Stimulated activated CD4-positive, alpha-beta T cell treated with anti-CD3 and anti-CD28 coated beads, TNF-alpha, amount 100 ng/mL, for 24 hours (primary cell): ENCODE data around the gene OR1F1.
"Not testable (repeated sequence)": the region's sequence is repeated elsewhere in the genome, so short reads cannot be mapped to it uniquely, and the experiment has no call there.

ENCODE experiments used
- DNase-seq, 3 experiments: peaks; one replicate each; pipeline ENCODE4 v3.0.0-alpha.2; 2020; ENCODE audit warnings: low read depth in 3 of 3

OR1F1 gene

DNA sequence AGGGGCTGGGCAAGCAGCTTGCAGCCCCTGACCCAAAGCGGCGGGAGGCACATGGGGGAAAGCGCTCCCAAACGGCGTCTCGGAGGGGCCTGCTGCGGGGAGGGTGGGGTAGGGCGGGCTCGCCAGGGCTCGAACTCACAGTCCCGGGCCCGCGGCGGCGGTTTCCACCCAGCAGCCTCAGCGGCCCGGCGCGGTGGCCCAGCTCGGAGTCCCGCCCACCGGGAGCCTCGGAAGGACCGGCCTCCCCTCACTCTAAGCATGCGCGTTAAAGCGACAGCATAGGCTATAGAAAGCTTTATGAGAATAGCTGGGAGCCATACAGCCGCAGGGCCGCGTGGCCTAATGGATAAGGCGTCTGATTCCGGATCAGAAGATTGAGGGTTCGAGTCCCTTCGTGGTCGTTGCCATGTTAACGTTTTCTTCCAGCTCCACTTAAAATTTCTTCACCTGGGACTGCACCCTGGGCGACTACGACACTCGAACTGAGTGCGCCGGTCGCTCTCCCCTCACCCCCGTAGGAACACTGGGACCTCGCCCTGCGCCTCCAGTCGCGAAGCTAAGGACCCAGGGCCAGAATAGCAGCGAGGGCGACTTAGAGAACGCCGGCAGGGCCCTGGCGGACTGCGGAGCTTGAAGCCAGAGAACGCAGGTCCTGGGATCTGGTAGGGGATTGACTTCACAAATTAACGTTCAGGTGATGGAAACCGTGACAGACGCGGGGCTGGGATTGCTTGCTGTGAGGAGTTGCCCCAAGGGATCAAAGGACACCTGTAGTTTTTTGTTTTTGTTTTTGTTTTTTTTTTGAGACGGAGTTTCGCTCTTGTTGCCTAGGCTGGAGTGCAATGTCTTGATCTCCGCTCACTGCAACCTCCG, 37.4 kb upstream of the OR1F1 start:
- peak; percentile 97 to 99 (median 98) for DNase-seq

DNA sequence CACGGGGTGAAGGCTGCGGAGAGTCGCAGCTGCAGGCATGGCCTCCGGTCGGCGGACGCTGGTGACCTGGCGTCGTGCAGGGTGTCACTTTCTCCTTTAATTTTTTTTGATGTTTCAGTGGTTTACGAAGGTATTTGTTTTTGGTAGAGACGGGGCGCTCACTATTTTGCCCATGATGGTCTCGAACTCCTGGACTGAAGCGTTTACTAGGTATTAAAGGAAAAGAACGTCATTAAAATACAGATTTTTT, 36.1 kb upstream of the OR1F1 start:
- DNase-seq: no peak

DNA sequence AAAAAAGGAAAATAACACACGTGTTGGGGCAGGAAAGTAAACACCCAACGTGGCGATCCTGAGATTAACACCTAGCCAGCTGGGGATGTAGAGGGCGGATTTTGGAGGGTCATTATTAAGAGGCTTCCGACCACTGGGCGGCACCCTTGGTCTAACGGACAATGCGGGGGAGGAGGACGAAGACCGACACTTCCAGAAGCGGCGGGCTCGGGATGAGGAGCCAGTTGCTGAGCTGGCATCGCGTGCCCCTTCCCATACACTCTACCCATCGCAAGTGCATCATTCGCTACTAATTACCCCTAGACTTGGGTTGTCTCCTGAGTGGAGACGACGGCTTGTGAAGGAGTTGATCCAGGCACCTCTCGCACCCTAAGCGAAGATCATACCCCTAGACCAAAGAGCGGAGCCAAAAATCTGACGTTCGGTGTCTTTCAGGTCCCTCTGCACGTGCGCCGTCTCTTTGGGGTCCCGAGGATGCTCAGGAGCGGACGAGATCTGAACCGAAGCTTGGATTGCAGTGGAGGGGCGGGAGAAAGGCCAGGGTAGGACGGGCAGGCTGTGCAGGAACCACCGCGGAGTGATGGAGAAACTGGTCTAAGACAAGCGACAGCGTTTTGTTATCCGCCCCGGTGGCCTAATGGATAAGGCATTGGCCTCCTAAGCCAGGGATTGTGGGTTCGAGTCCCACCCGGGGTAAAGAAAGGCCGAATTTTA, 35.6 kb upstream of the OR1F1 start:
- peak; percentile 75 to 92 (median 80) for DNase-seq

DNA sequence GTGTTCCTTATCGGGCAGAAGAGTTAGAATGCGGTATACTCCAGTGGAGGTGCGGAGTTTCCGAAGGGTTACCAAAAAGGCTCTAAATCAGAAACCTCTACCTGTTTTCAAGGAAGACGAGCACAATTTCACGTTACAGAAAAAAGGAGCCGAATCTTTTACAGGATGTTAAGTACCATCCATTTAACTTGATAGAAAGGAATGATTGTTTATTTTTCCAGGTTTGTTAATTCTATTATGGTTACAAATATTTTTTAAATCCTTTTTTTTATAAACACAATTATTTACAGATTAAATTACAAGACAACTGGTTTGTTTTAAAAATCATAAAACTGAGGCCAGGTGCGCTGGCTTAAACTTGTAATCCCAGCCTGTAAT, 35.0 kb upstream of the OR1F1 start:
- DNase-seq: no peak

DNA sequence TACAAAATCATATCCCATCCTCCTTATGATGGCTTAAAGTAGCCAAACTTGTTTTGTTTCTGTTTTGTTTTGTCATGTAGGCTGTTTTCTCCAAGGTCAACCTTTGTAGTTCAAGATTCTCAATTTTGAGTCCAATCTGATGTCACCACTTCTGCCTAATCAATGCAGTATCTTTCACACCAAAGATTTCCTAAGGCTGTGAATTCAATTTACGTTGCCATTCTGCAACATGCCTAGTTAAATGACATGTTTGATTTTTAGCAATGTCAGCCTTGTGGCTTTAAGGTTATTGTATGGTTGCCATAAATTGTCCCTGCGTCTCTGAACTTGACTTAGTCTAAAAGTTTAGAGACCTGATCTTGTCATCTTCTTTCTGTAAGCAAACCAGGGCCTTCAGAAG, 32.8 kb upstream of the OR1F1 start:
- no peak for DNase-seq

DNA sequence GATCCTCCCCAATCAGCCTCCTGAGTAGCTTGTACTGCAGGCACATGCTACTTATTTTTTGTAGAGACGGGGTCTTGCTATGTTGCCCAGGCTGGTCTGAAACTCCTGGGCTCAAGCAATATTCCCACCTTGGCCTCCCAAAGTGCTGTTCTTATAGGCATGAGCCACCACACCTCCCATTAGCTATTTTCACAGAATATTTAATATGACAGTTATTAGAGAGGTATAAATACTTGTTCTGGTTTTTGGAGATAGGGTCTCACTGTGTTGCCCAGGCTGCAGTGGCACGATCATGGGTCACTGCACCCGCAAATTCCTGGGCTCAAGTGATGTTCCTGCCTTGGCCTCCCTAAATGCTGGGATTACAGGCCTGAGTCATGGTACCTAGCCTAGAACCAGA, 32.0 kb upstream of the OR1F1 start:
- no peak for DNase-seq

DNA sequence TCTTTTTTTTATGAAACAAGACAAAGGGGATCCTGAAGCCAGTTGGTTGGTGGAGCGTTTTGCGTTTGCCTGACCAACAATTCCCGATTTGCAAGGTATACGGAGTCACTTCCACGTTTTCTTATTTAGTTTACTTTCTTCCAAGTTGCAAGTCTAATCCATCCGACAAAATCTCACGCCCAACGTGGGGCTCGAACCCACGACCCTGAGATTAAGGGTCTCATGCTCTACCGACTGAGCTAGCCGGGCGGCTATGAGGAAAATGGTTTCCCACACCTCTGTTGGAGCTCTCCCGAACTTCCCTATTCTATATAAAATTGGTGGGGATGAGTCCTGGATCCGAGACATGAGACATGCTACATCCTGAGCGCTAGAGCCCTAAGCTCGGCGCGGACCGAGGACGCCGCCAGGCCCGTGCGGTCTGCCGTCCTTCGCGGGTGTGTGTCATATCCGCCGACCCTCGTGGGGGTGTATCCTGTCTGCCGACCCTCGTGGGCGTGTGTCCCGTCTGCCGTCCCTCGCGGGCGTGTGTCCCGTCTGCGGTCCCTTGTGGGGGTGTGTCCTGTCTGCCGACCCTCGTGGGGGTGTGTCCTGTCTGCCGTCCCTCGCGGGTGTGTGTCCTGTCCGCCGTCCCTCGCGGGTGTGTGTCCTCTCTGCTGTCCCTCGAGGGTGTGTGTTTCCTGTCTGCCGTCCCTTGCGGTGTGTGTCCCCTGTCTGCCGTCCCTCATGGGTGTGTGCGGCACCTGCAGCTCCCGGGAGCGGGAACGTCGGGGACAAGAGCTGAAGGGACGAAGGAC, 30.6 kb upstream of the OR1F1 start:
- DNase-seq: peak in 2 of 3 experiments; percentile 46 to 65

DNA sequence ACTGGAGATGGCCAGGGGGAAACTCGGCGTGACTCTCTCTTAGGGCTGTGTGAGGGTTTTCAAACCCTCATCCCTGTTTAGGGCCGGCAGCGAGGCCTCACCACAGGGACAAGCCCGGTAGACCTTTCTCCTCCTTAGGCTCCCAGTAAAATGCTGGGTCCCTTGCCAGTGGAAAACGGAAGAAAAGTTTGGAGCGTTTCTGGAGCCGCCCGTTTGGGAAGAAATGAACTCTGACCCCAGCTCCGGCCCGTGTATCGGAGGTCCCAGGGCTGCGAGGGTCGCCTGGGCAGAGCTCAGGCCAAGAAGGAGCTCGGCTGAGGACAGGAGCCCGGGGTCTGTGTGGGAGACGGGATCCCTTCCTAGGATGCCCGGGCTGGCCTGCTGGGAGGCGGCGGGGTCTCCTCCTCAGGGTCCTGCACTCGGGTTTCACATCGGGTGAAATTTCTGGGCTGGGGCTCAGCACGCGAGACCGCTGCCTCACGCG, 29.9 kb upstream of the OR1F1 start:
- no peak for DNase-seq

DNA sequence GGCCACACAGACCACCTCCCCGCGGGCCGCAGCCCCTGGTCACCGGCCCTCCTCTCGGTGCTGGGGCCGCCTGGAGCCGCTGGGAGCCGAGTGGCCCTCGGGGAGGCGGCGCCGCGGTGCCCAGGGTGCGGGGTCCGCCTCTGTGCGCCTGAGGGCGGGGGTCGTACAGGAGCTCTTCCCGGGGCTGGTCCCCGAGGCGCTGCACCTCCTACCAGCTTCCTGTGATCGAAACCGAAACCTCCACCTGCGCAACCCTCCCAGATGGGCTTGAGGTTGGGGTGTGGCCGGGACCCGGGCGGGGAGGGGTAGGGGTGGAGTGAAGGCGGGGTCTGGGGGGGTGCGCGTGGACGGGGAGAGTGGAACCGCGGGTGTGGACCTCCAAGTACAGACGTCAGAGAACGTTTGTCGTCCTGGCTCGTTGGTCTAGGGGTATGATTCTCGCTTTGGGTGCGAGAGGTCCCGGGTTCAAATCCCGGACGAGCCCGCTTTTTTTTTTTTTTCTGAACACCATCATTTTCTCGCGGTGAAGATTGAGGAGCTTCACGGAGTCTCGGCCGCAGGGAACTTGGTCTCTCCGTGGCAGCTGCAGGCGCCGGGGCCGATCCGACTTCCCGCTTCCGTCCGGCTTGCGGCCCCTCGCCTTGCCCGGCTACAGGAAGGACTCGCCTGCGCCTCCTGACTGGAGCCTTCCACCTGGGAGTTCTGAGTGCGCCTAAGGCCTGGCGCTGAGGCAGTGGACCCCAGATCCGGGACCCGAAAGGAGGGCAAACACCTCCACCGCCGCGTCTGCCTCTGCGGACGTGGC, 29.3 kb upstream of the OR1F1 start:
- peak; percentile 69 to 81 (median 70) for DNase-seq

DNA sequence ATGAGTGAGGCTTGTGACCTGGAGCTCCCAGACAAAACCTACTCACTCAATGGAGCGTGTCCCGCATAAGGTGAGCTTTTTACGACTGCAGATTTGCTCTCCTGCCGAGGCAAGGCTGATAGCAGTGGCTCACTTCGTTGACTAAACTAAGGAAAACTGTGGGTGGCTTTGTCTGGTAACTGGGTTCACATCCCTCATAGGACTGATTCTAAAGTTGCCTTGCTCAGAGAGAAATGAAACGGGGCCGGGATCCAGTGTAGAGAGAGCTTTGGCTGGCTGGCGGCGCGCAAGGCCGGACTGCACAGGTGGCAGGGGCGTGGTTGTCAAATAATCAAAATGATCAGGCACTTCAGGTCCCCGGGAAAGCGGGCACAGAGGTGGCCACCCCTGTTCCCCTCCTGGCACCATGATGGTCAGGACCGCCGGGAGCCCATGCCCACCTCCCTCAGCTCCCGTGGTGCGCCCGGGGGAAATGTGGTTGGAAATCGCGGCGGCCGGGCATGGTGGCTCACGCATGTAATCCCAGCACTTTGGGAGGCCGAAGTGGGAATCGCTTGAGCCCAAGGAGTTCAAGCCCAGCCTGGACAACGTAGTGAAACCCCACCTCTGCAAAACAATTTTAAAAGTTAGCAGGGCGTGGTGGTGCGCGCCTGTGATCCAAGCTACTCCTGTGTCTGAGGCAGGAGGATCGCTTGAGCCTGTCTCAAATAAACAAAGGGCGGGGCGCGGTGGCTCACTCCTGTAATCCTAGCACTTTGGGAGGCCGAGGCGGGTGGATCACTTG, 26.6 kb upstream of the OR1F1 start:
- no peak for DNase-seq

DNA sequence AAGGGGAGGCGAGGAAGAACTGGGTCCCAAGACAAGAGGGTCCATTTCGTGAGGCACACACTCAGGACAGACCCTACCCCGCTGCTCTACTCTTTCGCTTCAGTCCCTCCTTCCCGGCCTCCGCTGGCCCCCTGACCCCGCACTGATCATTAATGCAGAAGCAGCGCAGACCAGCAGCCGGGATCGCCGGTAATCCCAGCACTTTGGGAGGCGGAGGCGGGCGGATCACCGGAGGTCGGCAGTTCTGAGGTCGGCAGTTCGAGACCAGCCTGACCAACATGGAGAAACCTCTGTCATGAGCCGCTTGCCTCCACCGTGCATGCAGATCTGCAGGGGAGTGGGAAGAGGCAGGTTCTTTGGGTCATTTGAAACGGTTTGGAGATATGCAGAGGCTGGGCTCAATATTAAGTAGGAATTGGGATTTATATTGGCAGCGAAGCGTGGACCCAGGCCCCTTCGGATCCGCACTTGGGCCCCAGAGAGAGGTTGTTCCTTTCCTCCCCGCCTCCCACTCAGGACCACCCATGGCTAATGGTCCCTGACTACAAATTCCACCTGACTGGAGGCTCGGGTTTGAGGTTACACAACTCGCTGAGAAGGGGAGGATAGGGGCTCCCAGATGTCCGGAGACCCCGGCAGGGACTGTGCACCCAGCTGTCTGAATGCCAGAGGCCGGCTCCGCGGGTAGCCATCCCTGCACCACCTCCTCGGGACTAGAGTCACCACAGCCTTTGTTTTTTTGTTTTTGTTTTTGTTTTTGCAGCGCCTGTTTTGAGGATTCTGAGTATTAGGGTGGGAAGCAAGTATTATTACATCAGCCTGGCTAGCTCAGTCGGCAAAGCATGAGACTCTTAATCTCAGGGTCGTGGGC, 23.6 kb upstream of the OR1F1 start:
- DNase-seq: no peak

DNA sequence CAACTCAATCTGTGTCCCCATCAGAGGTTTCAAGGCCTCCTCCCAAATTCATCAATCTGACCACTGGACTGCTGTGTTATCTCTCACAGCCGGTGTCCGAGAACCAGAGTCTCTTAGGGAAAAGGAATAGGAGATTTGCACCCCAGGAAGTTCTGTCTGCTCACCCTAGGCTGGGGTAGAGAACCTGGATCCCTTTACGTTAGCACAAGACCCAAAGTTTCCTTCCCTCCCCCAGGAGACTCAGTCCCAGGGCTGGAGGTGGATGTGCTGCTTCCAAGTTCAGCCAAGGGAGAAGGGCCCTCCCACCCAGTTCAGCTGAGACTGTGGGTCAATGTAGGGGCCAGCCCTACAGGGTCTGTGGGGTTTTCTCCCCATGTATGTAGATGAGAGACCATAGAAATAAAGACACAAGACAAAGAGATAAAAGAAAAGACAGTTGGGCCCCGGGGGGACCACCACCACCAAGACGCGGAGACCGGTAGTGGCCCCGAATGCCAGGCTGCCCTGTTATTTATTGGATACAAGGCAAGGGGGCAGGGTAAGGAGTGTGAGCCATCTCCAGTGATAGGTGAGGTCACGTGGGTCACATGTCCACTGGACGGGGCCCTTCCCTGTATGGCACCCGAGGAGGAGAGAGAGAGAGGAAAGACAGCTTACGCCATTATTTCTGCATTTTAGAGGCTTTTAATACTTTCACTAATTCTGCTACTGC, 22.7 kb upstream of the OR1F1 start:
- no peak for DNase-seq

DNA sequence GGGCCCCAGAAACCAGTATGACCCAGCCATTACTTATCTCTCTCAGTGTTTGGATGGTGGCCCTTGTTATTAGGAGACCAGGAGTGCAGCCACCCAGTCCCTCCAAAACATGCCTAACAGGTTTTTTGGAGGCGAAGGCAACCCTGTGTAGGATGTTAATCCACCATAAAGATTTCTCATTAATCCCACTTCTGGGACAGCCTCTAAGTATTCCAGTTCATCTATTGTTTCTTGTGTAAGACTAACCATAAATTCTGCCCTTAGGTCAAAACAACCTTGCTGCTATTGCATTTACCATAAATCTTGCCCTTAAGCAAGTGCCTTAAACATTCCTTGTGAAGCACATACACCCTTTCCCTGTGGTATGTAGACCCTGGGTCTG, 21.5 kb upstream of the OR1F1 start:
- DNase-seq: no peak

DNA sequence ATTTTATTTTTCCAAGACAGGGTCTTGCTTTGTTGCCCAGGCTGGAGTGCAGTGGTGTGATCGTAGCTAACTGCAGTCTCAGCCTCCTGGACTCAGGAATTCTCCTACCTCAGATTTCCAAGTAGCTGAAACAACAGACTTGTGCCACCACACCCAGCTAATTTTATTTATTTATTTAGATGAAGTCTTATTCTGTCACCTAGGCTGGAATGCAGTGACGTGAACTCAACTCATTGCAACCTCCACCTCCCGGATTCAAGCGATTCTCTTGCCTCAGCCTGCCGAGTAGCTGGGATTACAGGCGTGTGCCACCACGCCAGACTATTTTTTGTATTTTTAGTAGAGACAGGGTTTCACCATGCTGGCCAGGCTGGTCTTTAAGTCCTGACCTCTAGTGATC, 19.3 kb upstream of the OR1F1 start:
- not testable (repeated sequence) for DNase-seq

DNA sequence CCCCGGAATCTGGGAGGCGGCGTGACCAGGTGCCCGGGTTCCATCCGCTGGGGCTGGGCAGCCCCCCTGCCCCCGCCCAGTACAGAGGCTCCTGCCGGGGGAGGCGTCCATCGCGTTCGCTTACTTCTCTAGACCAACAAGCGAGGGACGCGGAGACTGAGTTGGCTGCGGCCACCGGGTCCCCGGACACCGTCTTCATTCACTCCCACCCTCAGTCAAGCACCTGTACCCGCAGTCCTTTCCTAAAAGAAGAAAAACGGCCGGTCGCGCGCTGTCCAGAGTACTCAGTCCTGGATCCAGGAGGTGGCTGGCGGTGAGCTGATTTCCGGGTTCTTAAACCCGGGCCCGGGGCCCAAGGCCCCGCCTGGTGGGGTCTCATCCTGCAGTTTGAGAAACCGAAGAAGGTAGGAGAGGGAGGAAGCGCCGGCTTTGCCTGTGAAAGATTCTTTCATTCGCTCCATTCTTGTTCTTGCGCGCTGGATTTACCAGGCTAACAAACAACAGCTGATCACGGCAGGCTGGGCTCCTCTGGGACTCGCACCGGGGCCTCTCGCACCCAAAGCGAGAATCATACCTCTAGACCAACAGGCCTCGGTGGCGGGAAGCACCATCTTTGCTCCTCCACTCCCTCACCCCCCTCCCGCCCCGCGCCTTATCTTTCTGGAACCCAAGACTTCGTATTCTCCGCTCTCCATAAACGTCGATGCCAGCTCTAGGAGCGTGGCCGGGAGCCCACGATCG, 17.4 kb upstream of the OR1F1 start:
- DNase-seq: no peak

DNA sequence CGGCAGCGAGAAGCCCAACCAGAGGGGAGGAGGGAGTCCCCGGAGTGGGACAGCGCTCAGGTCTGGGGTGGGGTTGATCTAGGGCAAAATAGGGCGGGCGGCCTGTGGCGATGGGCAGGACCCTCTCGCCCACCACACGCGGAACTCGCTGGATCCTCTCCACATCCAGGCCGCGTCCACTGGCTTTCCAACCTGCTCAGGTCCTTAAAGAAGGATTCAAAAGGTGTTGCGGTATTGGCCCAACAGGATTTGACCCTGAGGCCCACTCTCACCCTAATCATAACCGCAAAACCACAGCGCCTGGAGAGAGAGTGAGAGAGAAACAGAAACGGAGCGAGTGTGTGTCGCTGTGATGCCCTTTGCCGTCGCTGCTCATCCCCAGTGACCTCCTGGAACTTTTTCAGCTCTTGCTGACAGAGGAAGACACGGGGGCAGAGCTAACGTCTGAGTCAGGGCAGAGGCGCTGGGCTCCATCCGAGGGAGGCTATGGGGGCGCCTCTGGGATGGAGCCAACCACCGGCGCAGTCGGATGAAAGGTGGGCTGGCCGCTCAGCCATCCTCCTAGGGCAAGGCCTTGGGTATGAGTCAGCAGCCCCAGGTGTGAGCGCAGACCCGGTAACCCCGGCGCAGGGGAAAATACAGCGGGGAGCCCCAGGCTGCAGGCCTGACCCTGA, 16.7 kb upstream of the OR1F1 start:
- no peak for DNase-seq

DNA sequence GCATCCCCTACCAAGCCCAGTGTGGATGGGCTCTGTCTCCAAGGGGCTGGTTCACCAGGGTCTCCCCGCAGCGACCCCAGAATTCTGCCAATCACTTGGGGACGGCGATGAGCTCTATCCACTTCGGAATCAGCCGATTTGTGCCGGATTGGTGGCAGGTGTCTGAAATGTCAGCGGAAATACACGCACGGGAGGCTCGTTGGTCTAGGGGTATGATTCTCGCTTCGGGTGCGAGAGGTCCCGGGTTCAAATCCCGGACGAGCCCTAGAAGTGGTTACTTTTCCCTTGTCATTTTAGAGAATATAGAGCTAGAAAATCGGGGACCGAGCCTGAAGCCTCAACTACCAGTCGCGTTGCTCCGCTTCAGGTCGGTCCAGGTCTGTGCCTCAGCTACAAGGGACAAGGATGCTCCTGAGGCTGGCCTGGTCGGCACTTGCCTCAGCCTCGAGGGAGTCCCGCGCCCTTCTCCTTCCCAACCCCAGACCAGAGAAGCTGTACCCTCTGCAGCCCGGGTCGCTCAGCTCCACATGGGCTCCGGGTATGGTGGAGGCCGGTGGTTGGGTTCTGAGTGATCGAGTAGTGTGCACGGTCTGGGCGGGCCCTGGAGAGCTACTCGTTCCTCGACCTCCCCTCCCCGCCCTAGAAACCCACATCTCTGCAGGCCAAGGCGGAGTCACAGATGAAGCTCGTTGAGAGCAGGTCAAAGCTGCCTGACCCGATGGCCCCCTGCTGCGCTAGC, 16.0 kb upstream of the OR1F1 start:
- DNase-seq: peak in 1 of 3 experiments; percentile 72
